ENCODE data around the gene ARID3A.

The ARID3A gene

GRCh38 chr19:913080-913748 is 12.6 kb upstream of the ARID3A start, which contains the start of gene R3HDM4:
R3HDM4 (minus strand) TSS chr19:913219; CDS start chr19:913157, 62 bp downstream.
- DNase-seq, result peak; percentile 88

GRCh38 chr19:916645-917322 is 9.1 kb upstream of the ARID3A start:
- DNase-seq, result no peak

GRCh38 chr19:917323-918151 is 8.3 kb upstream of the ARID3A start, which contains the start of gene KISS1R:
KISS1R (plus strand) TSS chr19:917333; CDS start chr19:917503, 170 bp downstream.
- DNase-seq, result peak; percentile 58

GRCh38 chr19:918152-918437 is 7.7 kb upstream of the ARID3A start:
- no peak for DNase-seq

- DNase-seq, result no peak
Measured at GRCh38 chr19:918481-919198, 7.2 kb upstream of the ARID3A start.

GRCh38 chr19:919199-920050 is 6.4 kb upstream of the ARID3A start:
- DNase-seq, result peak; percentile 45

GRCh38 chr19:920051-920864 is 5.6 kb upstream of the ARID3A start:
- DNase-seq, result peak; percentile 63

GRCh38 chr19:924553-925086 is 1.2 kb upstream of the ARID3A start:
- no peak for DNase-seq

- DNase-seq, result no peak
Measured at GRCh38 chr19:925087-925525, 729 bp upstream of the ARID3A start.

GRCh38 chr19:926323-926588 is 421 bp downstream of the ARID3A start:
- DNase-seq, result no peak

- peak; percentile 65 for DNase-seq
Measured at GRCh38 chr19:926589-927350, 935 bp downstream of the ARID3A start.

- DNase-seq, result no peak
Measured at GRCh38 chr19:927351-927779, 1.5 kb downstream of the ARID3A start.

- no peak for DNase-seq
Measured at GRCh38 chr19:927780-928401, 2.1 kb downstream of the ARID3A start.

- DNase-seq, result no peak
Measured at GRCh38 chr19:928471-929202, 2.8 kb downstream of the ARID3A start.

- no peak for DNase-seq
Measured at GRCh38 chr19:929203-929890, 3.5 kb downstream of the ARID3A start.

GRCh38 chr19:929891-930258 is 4.0 kb downstream of the ARID3A start:
- DNase-seq, result no peak

- DNase-seq, result no peak
Measured at GRCh38 chr19:931860-932647, 6.2 kb downstream of the ARID3A start.
